Right atrium auricular region (tissue), 2 donors: ENCODE data around the gene FUBP3. TPM values are rescaled to one million over a fixed set of nuclear protein-coding genes. Genes with fewer than 3 reads are reported as not detected.

Source experiments
- DNase-seq: peaks from one replicate; pipeline ENCODE4 v3.0.0-alpha.2; 2019; ENCODE audit warnings: low spot score
- H3K27ac ChIP-seq, 2 donors: fragments of 200-600 bp; sonication (generic); 1 replicate in 1 of 2; 2 replicates in 1 of 2; pipeline ENCODE4 v1.5.1; 2016 to 2019
- H3K27me3 ChIP-seq, 2 donors: fragments of 200-600 bp; sonication (generic); one replicate each; pipeline versions ENCODE4 v1.5.1 to v1.6.0; 2017 to 2019
- H3K36me3 ChIP-seq: fragments of 200-600 bp; sonication (generic); one replicate; pipeline ENCODE4 v1.5.1; 2016
- H3K4me1 ChIP-seq, 2 donors: fragments of 200-600 bp; sonication (generic); one replicate each; pipeline versions ENCODE4 v1.5.1 to v1.6.0; 2017 to 2019
- H3K4me3 ChIP-seq, 2 donors: fragments of 200-600 bp; sonication (generic); 1 replicate in 1 of 2; 2 replicates in 1 of 2; pipeline ENCODE4 v1.5.1; 2017 to 2019; ENCODE audit warnings: mild to moderate bottlenecking in 1 of 2, moderate library complexity in 1 of 2
- H3K9me3 ChIP-seq, 2 donors: fragments of 200-600 bp; sonication (generic); one replicate each; pipeline ENCODE4 v1.5.1; 2019
- total RNA-seq, 2 donors: library from RNA; depleted of rRNA; stranded (reverse); fragments of >200 nt; gene quantifications; one replicate each; pipeline ENCODE4 v1.1.0, GENCODE V29; 2016
- TF ChIP-seq, protein P1 (sequence below), 2 donors: fragments of 200-600 bp; sonication (generic); IDR thresholded peaks; one replicate each; pipeline ENCODE4 v1.5.1; 2019; ENCODE audit warnings: antibody characterized with exemption in 2 of 2

The FUBP3 gene
- total RNA-seq, 2 donors from 2014 or later = 21.1 to 24.8 TPM

DNA sequence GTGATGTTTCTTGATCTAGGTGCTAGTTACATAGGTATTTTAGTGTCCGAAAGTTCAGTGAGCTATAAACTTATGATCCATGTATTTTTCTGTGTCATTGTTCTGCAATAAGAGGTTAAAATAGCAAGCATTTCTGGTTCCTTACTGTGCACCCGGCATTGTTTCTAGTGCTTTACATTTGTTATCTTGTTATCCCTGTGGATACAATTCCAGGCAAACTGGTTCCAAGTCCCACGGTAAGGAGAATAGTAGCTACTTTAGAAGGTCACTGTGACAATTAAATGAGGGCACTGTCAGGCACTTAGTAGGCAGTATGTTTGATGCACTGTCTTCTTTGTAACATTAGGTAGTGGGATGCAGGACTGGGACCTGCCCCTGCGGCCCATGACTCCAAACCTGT is 9.0 kb downstream of the FUBP3 start:
- no peaks in the 10 kb centered on the region for H3K9me3 ChIP-seq
- TF ChIP-seq, protein P1, sequence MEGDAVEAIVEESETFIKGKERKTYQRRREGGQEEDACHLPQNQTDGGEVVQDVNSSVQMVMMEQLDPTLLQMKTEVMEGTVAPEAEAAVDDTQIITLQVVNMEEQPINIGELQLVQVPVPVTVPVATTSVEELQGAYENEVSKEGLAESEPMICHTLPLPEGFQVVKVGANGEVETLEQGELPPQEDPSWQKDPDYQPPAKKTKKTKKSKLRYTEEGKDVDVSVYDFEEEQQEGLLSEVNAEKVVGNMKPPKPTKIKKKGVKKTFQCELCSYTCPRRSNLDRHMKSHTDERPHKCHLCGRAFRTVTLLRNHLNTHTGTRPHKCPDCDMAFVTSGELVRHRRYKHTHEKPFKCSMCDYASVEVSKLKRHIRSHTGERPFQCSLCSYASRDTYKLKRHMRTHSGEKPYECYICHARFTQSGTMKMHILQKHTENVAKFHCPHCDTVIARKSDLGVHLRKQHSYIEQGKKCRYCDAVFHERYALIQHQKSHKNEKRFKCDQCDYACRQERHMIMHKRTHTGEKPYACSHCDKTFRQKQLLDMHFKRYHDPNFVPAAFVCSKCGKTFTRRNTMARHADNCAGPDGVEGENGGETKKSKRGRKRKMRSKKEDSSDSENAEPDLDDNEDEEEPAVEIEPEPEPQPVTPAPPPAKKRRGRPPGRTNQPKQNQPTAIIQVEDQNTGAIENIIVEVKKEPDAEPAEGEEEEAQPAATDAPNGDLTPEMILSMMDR (IDR thresholded peaks at IDR 0.05) = no peak
- H3K4me3 ChIP-seq = no peak overlapping the region
- H3K36me3 ChIP-seq = no peaks in the 10 kb centered on the region
- peaks cover 0 to 23% of the 10 kb centered on the region in 2 donors for H3K4me1 ChIP-seq
- H3K27me3 ChIP-seq = no peaks in the 10 kb centered on the region
- H3K27ac ChIP-seq = peak overlapping the region in 1 of 2 donors; percentile 17
- no peak for DNase-seq

DNA sequence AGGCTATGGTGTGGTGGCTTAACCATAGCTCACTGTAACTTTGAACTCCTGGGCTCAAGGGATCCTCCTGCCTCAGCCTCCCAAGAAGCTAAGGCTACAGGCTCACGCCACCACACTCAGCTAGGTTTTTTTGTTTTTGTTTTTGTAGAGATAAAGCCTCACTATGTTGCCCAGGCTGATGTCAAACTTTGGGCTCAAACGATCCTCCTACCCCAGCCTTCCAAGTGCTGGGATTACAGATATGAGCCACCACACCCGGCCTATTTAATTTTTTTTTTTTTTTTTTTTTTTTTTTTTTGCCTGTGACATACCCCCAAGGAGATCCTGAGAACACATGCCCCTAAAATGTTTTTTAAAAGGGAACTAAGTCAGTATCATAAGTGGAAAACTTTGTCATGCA is 10.4 kb downstream of the FUBP3 start:
- TF ChIP-seq, protein P1 (IDR thresholded peaks at IDR 0.05) = no peak
- no peak for DNase-seq
- H3K36me3 ChIP-seq = no peaks in the 10 kb centered on the region
- peaks cover 0 to 23% of the 10 kb centered on the region in 2 donors for H3K4me1 ChIP-seq
- no peak overlapping the region for H3K4me3 ChIP-seq
- no peaks in the 10 kb centered on the region for H3K9me3 ChIP-seq
- H3K27me3 ChIP-seq = no peaks in the 10 kb centered on the region
- peak overlapping the region; percentile 29 to 79 for H3K27ac ChIP-seq

- no peak for DNase-seq
- H3K27me3 ChIP-seq = no peaks in the 10 kb centered on the region
- peak overlapping the region; percentile 29 to 79 for H3K27ac ChIP-seq
- peaks cover 0 to 23% of the 10 kb centered on the region in 2 donors for H3K4me1 ChIP-seq
- no peaks in the 10 kb centered on the region for H3K36me3 ChIP-seq
- TF ChIP-seq, protein P1 (IDR thresholded peaks at IDR 0.05) = no peak
- H3K9me3 ChIP-seq = no peaks in the 10 kb centered on the region
- no peak overlapping the region for H3K4me3 ChIP-seq
These were observed 10.9 kb downstream of the FUBP3 start for GRCh38 chr9:130590305-130590704.

DNA sequence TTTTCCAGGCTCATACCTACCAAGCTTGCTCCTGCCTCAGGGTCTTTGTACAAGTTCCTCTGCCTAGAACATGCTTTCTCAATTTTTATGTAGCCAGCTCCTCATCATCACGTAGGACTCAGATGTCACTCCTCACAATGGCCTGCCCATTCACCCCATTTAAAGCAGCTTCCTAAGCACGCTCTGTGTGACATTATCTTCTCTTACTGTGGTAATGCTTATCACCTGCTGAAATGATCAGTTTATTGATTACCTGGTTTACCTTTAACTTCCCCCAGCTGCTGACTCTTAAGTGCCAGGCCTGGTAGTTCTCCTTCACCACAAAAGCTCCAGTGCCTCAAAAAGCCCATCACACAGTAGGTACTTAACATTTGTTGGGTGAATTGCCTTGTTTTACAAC is 13.6 kb downstream of the FUBP3 start:
- Histone ChIP-seq H3K4me3 (no peak overlapping the region), H3K27me3 (no peaks in the 10 kb centered on the region), H3K9me3 (no peaks in the 10 kb centered on the region), H3K27ac (no peak overlapping the region), H3K36me3 (peaks cover 17% of the 10 kb centered on the region), H3K4me1 (peaks cover 0 to 23% of the 10 kb centered on the region in 2 donors)
- DNase-seq = no peak
- TF ChIP-seq, protein P1 (IDR thresholded peaks at IDR 0.05) = no peak

- H3K27ac ChIP-seq = no peak overlapping the region
- H3K9me3 ChIP-seq = no peaks in the 10 kb centered on the region
- peaks cover 32% of the 10 kb centered on the region for H3K36me3 ChIP-seq
- no peaks in the 10 kb centered on the region for H3K4me1 ChIP-seq
- H3K4me3 ChIP-seq = no peak overlapping the region
- TF ChIP-seq, protein P1 (IDR thresholded peaks at IDR 0.05) = no peak
- no peak for DNase-seq
- H3K27me3 ChIP-seq = no peaks in the 10 kb centered on the region
These were observed 17.9 kb downstream of the FUBP3 start for GRCh38 chr9:130597228-130597627.

DNA sequence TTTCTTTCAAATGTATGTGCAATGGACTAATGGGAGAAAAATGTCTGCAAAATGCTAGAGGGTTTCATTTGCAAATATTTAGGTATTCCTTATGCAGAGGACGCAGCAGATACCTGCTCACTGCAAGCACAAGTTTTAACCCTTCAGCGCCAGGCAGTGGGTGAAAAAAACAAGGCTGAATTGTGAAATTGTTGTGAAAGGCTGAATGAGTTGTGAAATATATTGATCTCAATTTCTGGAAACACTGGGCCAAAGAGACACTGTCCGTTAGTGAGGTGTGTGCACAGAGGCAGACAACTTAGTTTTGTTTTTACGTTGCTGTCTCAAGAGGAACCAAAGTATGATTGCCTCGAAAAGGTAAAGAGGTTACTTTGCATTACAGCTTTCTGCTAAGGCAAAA is 18.8 kb downstream of the FUBP3 start:
- Histone ChIP-seq H3K36me3 (peaks cover 32% of the 10 kb centered on the region), H3K27me3 (no peaks in the 10 kb centered on the region), H3K4me1 (no peaks in the 10 kb centered on the region), H3K9me3 (no peaks in the 10 kb centered on the region), H3K27ac (no peak overlapping the region), H3K4me3 (no peak overlapping the region)
- no peak for DNase-seq
- TF ChIP-seq, protein P1 (IDR thresholded peaks at IDR 0.05) = no peak
